PC-3 (cell line): ENCODE results near the gene SULT4A1. TPM values are rescaled to one million over a fixed set of nuclear protein-coding genes. Genes with fewer than 3 reads are reported as not detected.

Experiments used
- ATAC-seq: fragments of 200-7000 bp; cut with Tn5 transposase; 2 replicates; pipeline ENCODE4 v1.9.1; 2020; ENCODE audit warnings: mild to moderate bottlenecking, moderate library complexity
- BruUV-seq: library from RNA; stranded (reverse); fragments of 400-500 nt; replicated peaks from 2 replicates; lab custom pipeline; 2021; lab: Mats Ljungman, UMichigan
- CTCF ChIA-PET: fragments of 300-600 bp; sonication (Branson Sonifier 250); formaldehyde crosslinking; loops from one replicate; lab custom pipeline; 2022; ENCODE audit warnings: antibody characterized with exemption; lab: Charles Lee
- POLR2A ChIA-PET: fragments of 300-600 bp; sonication (Branson Sonifier 250); formaldehyde crosslinking; loops from one replicate; lab custom pipeline; 2022; ENCODE audit warnings: antibody characterized with exemption; ENCODE audit not compliant: unreplicated experiment; lab: Charles Lee
- DNase-seq: peaks from one replicate; pipeline ENCODE4 v3.0.0-alpha.2; 2015
- H2AFZ ChIP-seq: fragments of 300-600 bp; sonication (generic); 2 replicates; pipeline ENCODE4 v1.6.0; 2016; ENCODE audit warnings: antibody characterized with exemption, low read length
- H3F3A ChIP-seq: fragments of 300-600 bp; sonication (generic); one replicate; pipeline ENCODE4 v1.6.0; 2017; ENCODE audit warnings: antibody characterized with exemption, low read length, control low read depth, mild to moderate bottlenecking; ENCODE audit not compliant: unreplicated experiment
- H3K27ac ChIP-seq: fragments of 300-600 bp; sonication (generic); 2 replicates; pipeline ENCODE4 v1.5.1; 2016; ENCODE audit warnings: mild to moderate bottlenecking, low read length
- H3K27me3 ChIP-seq: fragments of 300-600 bp; sonication (generic); 2 replicates; pipeline ENCODE4 v1.6.1; 2016; ENCODE audit warnings: low read length, mixed read lengths
- H3K36me3 ChIP-seq: fragments of 300-600 bp; sonication (generic); 2 replicates; pipeline ENCODE4 v1.6.1; 2016; ENCODE audit warnings: low read depth, mixed run types, low read length, mixed read lengths
- H3K4me1 ChIP-seq: fragments of 300-600 bp; sonication (generic); 2 replicates; pipeline ENCODE4 v1.5.1; 2016; ENCODE audit warnings: low read length; ENCODE audit not compliant: insufficient read depth
- H3K4me2 ChIP-seq: fragments of 300-600 bp; sonication (generic); 2 replicates; pipeline ENCODE4 v1.6.0; 2016; ENCODE audit warnings: low read length
- H3K4me3 ChIP-seq: fragments of 300-600 bp; sonication (generic); 2 replicates; pipeline ENCODE4 v1.5.1; 2016; ENCODE audit warnings: mild to moderate bottlenecking, low read length, mixed read lengths
- H3K79me2 ChIP-seq: fragments of 300-600 bp; sonication (generic); 2 replicates; pipeline ENCODE4 v1.6.1; 2017; ENCODE audit warnings: low read length, mixed read lengths
- H3K9ac ChIP-seq: fragments of 300-600 bp; sonication (generic); 2 replicates; pipeline ENCODE4 v1.6.0; 2016; ENCODE audit warnings: mild to moderate bottlenecking, low read length
- H3K9me2 ChIP-seq: fragments of 300-600 bp; sonication (generic); replicated peaks from 2 replicates; pipeline ENCODE4 v1.6.1; 2016; ENCODE audit warnings: mixed run types, low read length, mixed read lengths
- H3K9me3 ChIP-seq: fragments of 300-600 bp; sonication (generic); 2 replicates; pipeline ENCODE4 v1.6.1; 2016; ENCODE audit warnings: low read length, mixed read lengths
- H4K20me1 ChIP-seq: fragments of 300-600 bp; sonication (generic); 2 replicates; pipeline ENCODE4 v1.6.1; 2016; ENCODE audit warnings: low read length, mixed read lengths
- CTCF ChIP-seq: fragments of 300-600 bp; sonication (generic); conservative IDR thresholded peaks from 2 replicates; pipeline ENCODE4 v1.5.1; 2017; ENCODE audit warnings: antibody characterized with exemption, low read depth, mild to moderate bottlenecking, low read length
- EZH2 ChIP-seq: fragments of 300-600 bp; sonication (generic); IDR thresholded peaks from one replicate; pipeline ENCODE4 v1.6.1; 2017; ENCODE audit warnings: antibody characterized with exemption, mild to moderate bottlenecking, low read length; ENCODE audit not compliant: unreplicated experiment
- EZH2phosphoT487 ChIP-seq: fragments of 300-600 bp; sonication (generic); IDR thresholded peaks from 2 replicates; pipeline ENCODE4 v1.6.1; 2018; ENCODE audit warnings: mild to moderate bottlenecking, antibody characterized with exemption, low read length, borderline replicate concordance
- intact Hi-C: fragments of 100-400 bp; cut with micrococcal nuclease; formaldehyde crosslinking; loops from 2 replicates; pipeline ENCODE4 v1.9.0; 2023
- total RNA-seq: library from RNA; depleted of rRNA; stranded (reverse); fragments of >200 nt; gene quantifications from 2 replicates; pipeline ENCODE4 v1.2.3, GENCODE V29; 2014

The SULT4A1 gene
- total RNA-seq, 1 experiment from 2014 or later = not detected

GRCh38 chr22:43811777-43812148 is 50.5 kb downstream of the SULT4A1 start:
- Histone ChIP-seq H3K79me2 (no peaks in the 10 kb centered on the region; the same call in 1 of the 2 replicates), H3K36me3 (no peaks in the 10 kb centered on the region), H2AFZ (peak overlapping the region; percentile 90), H3K4me2 (peak overlapping the region; percentile 96), H4K20me1 (no peaks in the 10 kb centered on the region), H3K4me1 (peaks cover 12% of the 10 kb centered on the region), H3F3A (no peaks in the 10 kb centered on the region), H3K9me3 (no peaks in the 10 kb centered on the region), H3K9ac (peak overlapping the region; percentile 87), H3K27me3 (no peaks in the 10 kb centered on the region), H3K4me3 (peak overlapping the region; percentile 81), H3K27ac (no peak overlapping the region), H3K9me2 (no peaks in the 10 kb centered on the region)
- DNase-seq = peak; percentile 8
- ChIA-PET CTCF (no interaction called here), POLR2A (no interaction called here)
- no TSS peak for BruUV-seq
- ATAC-seq = peak; percentile 61
- TF ChIP-seq EZH2phosphoT487 (no peak), EZH2 (no peak), CTCF (no peak)
- intact Hi-C loops = no loop called here

GRCh38 chr22:43802897-43803495 is 59.3 kb downstream of the SULT4A1 start:
- Histone ChIP-seq H4K20me1 (no peaks in the 10 kb centered on the region), H3F3A (no peaks in the 10 kb centered on the region), H2AFZ (no peak overlapping the region), H3K9me3 (no peaks in the 10 kb centered on the region), H3K36me3 (no peaks in the 10 kb centered on the region), H3K4me2 (no peak overlapping the region), H3K79me2 (no peaks in the 10 kb centered on the region), H3K9ac (no peak overlapping the region), H3K4me1 (no peaks in the 10 kb centered on the region), H3K9me2 (no peaks in the 10 kb centered on the region), H3K27ac (no peak overlapping the region), H3K4me3 (no peak overlapping the region), H3K27me3 (0 out of 2 replicates have a peak, but pooled peaks cover 5% of the 10 kb centered on the region)
- POLR2A ChIA-PET = interaction anchor here (0.7 kb wide), 1 partner anchor 1922 kb away, joined by 3 read pairs; no protein-coding TSS in a partner anchor
- ATAC-seq (no peak), DNase-seq (no peak)
- no TSS peak for BruUV-seq
- intact Hi-C loops = no loop called here
- TF ChIP-seq EZH2phosphoT487 (no peak), EZH2 (no peak), CTCF (no peak)
- CTCF ChIA-PET = no interaction called here

- CTCF ChIA-PET = no interaction called here
- POLR2A ChIA-PET = no interaction called here
Observed at GRCh38 chr22:43800970-43801369, 61.3 kb downstream of the SULT4A1 start.

More at GRCh38 chr22:43800970-43801369, 61.3 kb downstream of the SULT4A1 start:
- H3K4me1 ChIP-seq = no peaks in the 10 kb centered on the region
- H3K36me3 ChIP-seq = no peaks in the 10 kb centered on the region
- TF ChIP-seq EZH2phosphoT487 (no peak), EZH2 (no peak)
- DNase-seq (no peak), ATAC-seq (no peak)
- H3K9ac ChIP-seq = no peak overlapping the region
- no peak overlapping the region for H3K4me3 ChIP-seq
- no TSS peak for BruUV-seq
- 0 out of 2 replicates have a peak, but pooled peaks cover 5% of the 10 kb centered on the region for H3K27me3 ChIP-seq
- intact Hi-C loops = no loop called here
- no peaks in the 10 kb centered on the region for H3F3A ChIP-seq
- H4K20me1 ChIP-seq = no peaks in the 10 kb centered on the region
- H3K79me2 ChIP-seq = no peaks in the 10 kb centered on the region
- H3K9me3 ChIP-seq = no peaks in the 10 kb centered on the region
- no peak overlapping the region for H3K4me2 ChIP-seq
- no peak overlapping the region for H3K27ac ChIP-seq
- H3K9me2 ChIP-seq = no peaks in the 10 kb centered on the region
- H2AFZ ChIP-seq = no peak overlapping the region
